Neural cell (in vitro differentiated cells): ENCODE results near the gene RHPN2. TPM values are rescaled to one million over a fixed set of nuclear protein-coding genes. Genes with fewer than 3 reads are reported as not detected.

Source experiments
- H2AFZ ChIP-seq: fragments of 200-600, 300-800 bp; sonication (generic), shearing (Covaris generic); 2 replicates; pipeline ENCODE4 v1.6.0; 2014; ENCODE audit warnings: low read depth, mild to moderate bottlenecking, antibody characterized with exemption, low read length, moderate library complexity
- H3F3A ChIP-seq: fragments of 200-600 bp; shearing (Covaris generic); 2 replicates; pipeline ENCODE4 v1.6.1; 2016; ENCODE audit warnings: mild to moderate bottlenecking, moderate library complexity, mixed read lengths, antibody characterized with exemption, low read length; ENCODE audit not compliant: insufficient read depth, poor library complexity, severe bottlenecking
- H3K27ac ChIP-seq: fragments of 200-600, 300-800 bp; sonication (generic), shearing (Covaris generic); 2 replicates; pipeline ENCODE4 v1.5.1; 2014; ENCODE audit warnings: mild to moderate bottlenecking, low read length, moderate library complexity
- H3K27me3 ChIP-seq: fragments of 300-800, 200-600 bp; sonication (generic), shearing (Covaris generic); 2 replicates; pipeline ENCODE4 v1.6.0; 2014; ENCODE audit warnings: mild to moderate bottlenecking, low read depth, low read length, moderate library complexity; ENCODE audit not compliant: insufficient read depth
- H3K36me3 ChIP-seq: fragments of 300-800, 200-600 bp; sonication (generic), shearing (Covaris generic); 2 replicates; pipeline ENCODE4 v1.5.1; 2014; ENCODE audit warnings: mild to moderate bottlenecking, antibody characterized with exemption, low read length, moderate library complexity; ENCODE audit not compliant: insufficient read depth
- H3K4me2 ChIP-seq: fragments of 300-800, 200-600 bp; sonication (generic), shearing (Covaris generic); 2 replicates; pipeline ENCODE4 v1.6.0; 2014; ENCODE audit warnings: mild to moderate bottlenecking, low read length
- H3K4me3 ChIP-seq: fragments of 300-800, 200-600 bp; sonication (generic), shearing (Covaris generic); 2 replicates; pipeline ENCODE4 v1.5.1; 2014; ENCODE audit warnings: mild to moderate bottlenecking, low read length, moderate library complexity
- H3K79me2 ChIP-seq: fragments of 200-600 bp; shearing (Covaris generic); replicated peaks from 2 replicates; pipeline ENCODE4 v1.6.0; 2014; ENCODE audit warnings: mild to moderate bottlenecking, low read length, moderate library complexity; ENCODE audit not compliant: insufficient read depth
- H3K9ac ChIP-seq: fragments of 300-800, 200-600 bp; sonication (generic), shearing (Covaris generic); 2 replicates; pipeline ENCODE4 v1.6.1; 2016; ENCODE audit warnings: mild to moderate bottlenecking, low read length, mixed read lengths
- H3K9me2 ChIP-seq: fragments of 200-600 bp; shearing (Covaris generic); 2 replicates; pipeline ENCODE4 v1.6.1; 2016; ENCODE audit warnings: mild to moderate bottlenecking, low read length, mixed read lengths; ENCODE audit not compliant: insufficient read depth
- H3K9me3 ChIP-seq: fragments of 200-600, 300-800 bp; sonication (generic), shearing (Covaris generic); 2 replicates; pipeline ENCODE4 v1.6.1; 2016; ENCODE audit warnings: mild to moderate bottlenecking, mixed run types, low read length, moderate library complexity, mixed read lengths
- H4K20me1 ChIP-seq: fragments of 200-600 bp; shearing (Covaris generic); 2 replicates; pipeline ENCODE4 v1.6.1; 2016; ENCODE audit warnings: mild to moderate bottlenecking, mixed run types; ENCODE audit not compliant: insufficient read depth
- EP300 ChIP-seq: fragments of 450-650 bp; conservative IDR thresholded peaks from 2 replicates; pipeline ENCODE4 v1.6.1; 2014; ENCODE audit warnings: antibody characterized with exemption, mild to moderate bottlenecking, moderate library complexity; ENCODE audit not compliant: poor library complexity, severe bottlenecking
- EZH2 ChIP-seq: fragments of 200-600, 300-800 bp; shearing (Covaris generic), sonication (generic); IDR thresholded peaks from 2 replicates; pipeline ENCODE4 v1.6.1; 2014; ENCODE audit warnings: antibody characterized with exemption, low read length, borderline replicate concordance, mild to moderate bottlenecking; ENCODE audit not compliant: insufficient read depth, poor library complexity, severe bottlenecking
- MXI1 ChIP-seq: fragments of 450-650 bp; conservative IDR thresholded peaks from 2 replicates; pipeline ENCODE4 v1.6.1; 2014; ENCODE audit warnings: antibody characterized with exemption, mild to moderate bottlenecking; ENCODE audit not compliant: poor library complexity, severe bottlenecking
- POLR2AphosphoS5 ChIP-seq: IDR thresholded peaks from 2 replicates; pipeline ENCODE4 v1.6.1; 2012
- RAD21 ChIP-seq: fragments of 450-650 bp; conservative IDR thresholded peaks from 2 replicates; pipeline ENCODE4 v1.6.1; 2014; ENCODE audit warnings: antibody characterized with exemption, mild to moderate bottlenecking, moderate library complexity
- REST ChIP-seq: IDR thresholded peaks from 2 replicates; pipeline ENCODE4 v1.6.1; 2012; ENCODE audit warnings: borderline replicate concordance
- SMC3 ChIP-seq: fragments of 450-650 bp; conservative IDR thresholded peaks from 2 replicates; pipeline ENCODE4 v1.6.1; 2014; ENCODE audit warnings: antibody characterized with exemption, mild to moderate bottlenecking, moderate library complexity; ENCODE audit not compliant: poor library complexity
- TAF1 ChIP-seq: IDR thresholded peaks from 2 replicates; pipeline ENCODE4 v1.6.1; 2012; ENCODE audit warnings: low read depth
- polyA plus RNA-seq: library from polyadenylated mRNA; depleted of rRNA; stranded (reverse); fragments of >200 nt; gene quantifications from 2 replicates; pipeline ENCODE4 v1.2.3, GENCODE V29; 2014
- TF ChIP-seq, protein P1 (sequence below): fragments of 450-650 bp; IDR thresholded peaks from 2 replicates; pipeline ENCODE4 v1.5.1; 2014; ENCODE audit warnings: antibody characterized with exemption, mild to moderate bottlenecking, moderate library complexity; ENCODE audit not compliant: poor library complexity, severe bottlenecking

RHPN2 gene
- polyA plus RNA-seq, 1 donor from 2014 or later: 1.5 TPM

DNA sequence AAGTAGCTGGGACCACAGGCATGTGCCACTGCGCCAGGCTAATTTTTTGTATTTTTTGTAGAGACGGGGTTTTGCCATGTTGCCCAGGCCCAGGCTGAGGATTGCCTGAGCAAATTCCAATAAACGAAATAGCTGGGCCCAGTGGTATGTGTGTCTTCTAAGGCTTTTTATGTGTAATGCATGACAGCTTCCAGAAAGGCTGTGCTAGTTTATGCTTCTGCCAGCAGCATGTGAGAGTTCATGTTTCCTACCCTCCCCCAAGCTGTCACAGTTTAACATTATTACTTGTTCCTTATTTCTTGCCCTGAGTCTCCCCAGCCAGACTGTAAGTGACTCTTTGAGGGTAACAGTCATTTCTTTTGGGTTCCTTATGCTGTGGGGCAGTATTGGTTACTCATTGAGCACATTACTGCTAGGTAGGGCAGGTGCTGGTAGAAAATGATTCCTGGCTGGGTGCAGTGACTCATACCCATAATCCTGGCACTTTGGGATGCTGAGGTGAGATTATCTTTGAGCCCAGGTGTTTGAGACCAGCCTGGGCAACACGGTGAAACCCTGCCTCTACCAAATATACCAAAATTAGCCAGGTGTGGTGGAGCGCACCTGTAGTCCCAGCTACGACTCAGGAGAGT, 29.9 kb upstream of the RHPN2 start:
- H3K4me3 ChIP-seq: no peak overlapping the region
- no peaks in the 10 kb centered on the region for H3F3A ChIP-seq
- H3K9me3 ChIP-seq: no peaks in the 10 kb centered on the region
- H3K36me3 ChIP-seq: peaks cover 4% of the 10 kb centered on the region
- no peaks in the 10 kb centered on the region for H3K27me3 ChIP-seq
- H3K4me2 ChIP-seq: no peak overlapping the region
- H3K9me2 ChIP-seq: no peaks in the 10 kb centered on the region
- H4K20me1 ChIP-seq: peaks cover 4% of the 10 kb centered on the region
- H3K79me2 ChIP-seq: no peaks in the 10 kb centered on the region
- no peak for TF ChIP-seq TAF1
- TF ChIP-seq EZH2: no peak
- TF ChIP-seq POLR2AphosphoS5: no peak
- H3K27ac ChIP-seq: no peak overlapping the region
- no peak overlapping the region for H3K9ac ChIP-seq
- H2AFZ ChIP-seq: no peak overlapping the region

- Histone ChIP-seq H3K4me2 (no peak overlapping the region), H3K9me3 (no peaks in the 10 kb centered on the region), H3K36me3 (peaks cover 3% of the 10 kb centered on the region), H3F3A (no peaks in the 10 kb centered on the region), H3K4me3 (no peak overlapping the region), H3K9ac (no peak overlapping the region), H3K79me2 (no peaks in the 10 kb centered on the region), H3K27ac (no peak overlapping the region), H4K20me1 (peaks cover 4% of the 10 kb centered on the region), H3K9me2 (no peaks in the 10 kb centered on the region), H3K27me3 (no peaks in the 10 kb centered on the region), H2AFZ (no peak overlapping the region)
- TF ChIP-seq TAF1: no peak
- no peak for TF ChIP-seq MXI1
- no peak for TF ChIP-seq REST
- no peak for TF ChIP-seq POLR2AphosphoS5
- TF ChIP-seq RAD21: no peak
- TF ChIP-seq, protein P1, sequence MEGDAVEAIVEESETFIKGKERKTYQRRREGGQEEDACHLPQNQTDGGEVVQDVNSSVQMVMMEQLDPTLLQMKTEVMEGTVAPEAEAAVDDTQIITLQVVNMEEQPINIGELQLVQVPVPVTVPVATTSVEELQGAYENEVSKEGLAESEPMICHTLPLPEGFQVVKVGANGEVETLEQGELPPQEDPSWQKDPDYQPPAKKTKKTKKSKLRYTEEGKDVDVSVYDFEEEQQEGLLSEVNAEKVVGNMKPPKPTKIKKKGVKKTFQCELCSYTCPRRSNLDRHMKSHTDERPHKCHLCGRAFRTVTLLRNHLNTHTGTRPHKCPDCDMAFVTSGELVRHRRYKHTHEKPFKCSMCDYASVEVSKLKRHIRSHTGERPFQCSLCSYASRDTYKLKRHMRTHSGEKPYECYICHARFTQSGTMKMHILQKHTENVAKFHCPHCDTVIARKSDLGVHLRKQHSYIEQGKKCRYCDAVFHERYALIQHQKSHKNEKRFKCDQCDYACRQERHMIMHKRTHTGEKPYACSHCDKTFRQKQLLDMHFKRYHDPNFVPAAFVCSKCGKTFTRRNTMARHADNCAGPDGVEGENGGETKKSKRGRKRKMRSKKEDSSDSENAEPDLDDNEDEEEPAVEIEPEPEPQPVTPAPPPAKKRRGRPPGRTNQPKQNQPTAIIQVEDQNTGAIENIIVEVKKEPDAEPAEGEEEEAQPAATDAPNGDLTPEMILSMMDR: no peak
- TF ChIP-seq EP300: no peak
- TF ChIP-seq SMC3: no peak
- no peak for TF ChIP-seq EZH2
Measured at GRCh38 chr19:33093420-33094210, 28.9 kb upstream of the RHPN2 start.
